K562 (cell line): ENCODE measurements around the gene HELZ.

ENCODE experiments used
- IRF2 ChIP-seq: sonication (generic); formaldehyde crosslinking; IDR thresholded peaks from 2 replicates; pipeline ENCODE4 v1.8.1; 2022; ENCODE audit warnings: mild to moderate bottlenecking, missing genetic modification reagents
- KAT7 ChIP-seq: sonication (generic); formaldehyde crosslinking; IDR thresholded peaks from 2 replicates; pipeline ENCODE4 v1.8.0; 2022; ENCODE audit warnings: missing genetic modification reagents, mild to moderate bottlenecking, borderline replicate concordance
- KLF10 ChIP-seq: fragments of 250-450 bp; sonication (Bioruptor Pico); IDR thresholded peaks from 2 replicates; pipeline ENCODE4 v1.6.1; 2021; ENCODE audit warnings: matching md5 sums
- POLR2A ChIP-seq: fragments of 450-650 bp; conservative IDR thresholded peaks from 2 replicates; pipeline ENCODE4 v1.6.1; 2016
- SREBF1 ChIP-seq: fragments of 150-350 bp; IDR thresholded peaks from 2 replicates; pipeline ENCODE4 v1.6.1; 2014; ENCODE audit warnings: antibody characterized with exemption, low read depth, low read length, borderline replicate concordance
- ZBTB7A ChIP-seq: IDR thresholded peaks from 2 replicates; pipeline ENCODE4 v1.6.1; 2011; ENCODE audit warnings: low read depth, mild to moderate bottlenecking, low read length, moderate library complexity, borderline replicate concordance; ENCODE audit not compliant: control insufficient read depth
- TF ChIP-seq, protein P1 (sequence below), 2 experiments: fragments of 200-800 bp in 1 of 2; sonication (Bioruptor generic) in 1 of 2; sonication (generic) in 1 of 2; formaldehyde crosslinking in 1 of 2; IDR thresholded peaks in 1 of 2; conservative IDR thresholded peaks in 1 of 2; 2 replicates each; pipeline versions ENCODE4 v1.5.0 to v1.6.1; 2016 to 2020; ENCODE audit warnings: missing compliant biosample characterization in 1 of 2, missing genetic modification characterization in 1 of 2, missing genetic modification reagents in 1 of 2
- TF ChIP-seq, protein P2 (sequence below), 3 experiments: IDR thresholded peaks in 2 of 3; conservative IDR thresholded peaks in 1 of 3; 2 replicates each; pipeline ENCODE4 v1.5.1; 2011 to 2012; ENCODE audit warnings: low read length in 3 of 3, mild to moderate bottlenecking in 3 of 3, control low read depth in 2 of 3, improper control_type of control experiment in 1 of 3, inconsistent platforms in 1 of 3, low read depth in 1 of 3, mixed read lengths in 1 of 3, moderate library complexity in 1 of 3; ENCODE audit not compliant: insufficient read depth in 2 of 3
- TF ChIP-seq, protein P3 (sequence below): fragments of 450-650 bp; formaldehyde crosslinking; IDR thresholded peaks from 2 replicates; pipeline ENCODE4 v1.4.0; 2020; ENCODE audit warnings: mild to moderate bottlenecking, moderate library complexity

DNA sequence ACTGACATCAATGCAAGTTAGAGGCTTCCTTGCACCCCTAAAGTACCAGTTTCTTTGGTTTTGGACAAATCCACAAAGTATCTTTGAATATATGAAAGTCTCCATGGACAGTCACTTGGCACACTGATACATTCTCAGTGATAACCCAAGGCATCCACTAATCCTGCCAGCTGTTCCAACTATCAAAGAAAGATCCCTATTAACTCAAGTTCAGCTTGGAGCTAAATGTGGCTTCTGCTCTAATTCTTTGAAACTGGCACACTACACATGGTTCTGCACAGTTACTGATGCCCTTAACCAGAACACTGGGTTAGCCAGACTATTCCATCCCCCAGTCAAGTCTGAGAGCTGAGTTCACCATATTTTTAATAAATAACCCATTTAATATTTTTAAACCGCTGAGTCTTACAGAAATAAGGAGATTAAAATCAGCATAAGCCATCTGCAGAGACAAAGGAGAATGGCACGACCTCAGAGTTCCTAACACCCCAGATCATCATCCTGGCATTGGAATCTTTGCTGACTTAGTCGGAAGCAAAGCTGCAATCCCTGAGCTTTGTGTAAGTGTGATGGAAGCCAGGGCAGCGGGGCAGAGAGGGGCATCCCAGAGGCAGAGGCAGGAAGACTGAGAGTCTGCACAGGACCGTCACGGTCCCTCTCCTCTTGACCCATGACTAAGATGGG, 194.4 kb downstream of the HELZ start:
- TF ChIP-seq, protein P1, sequence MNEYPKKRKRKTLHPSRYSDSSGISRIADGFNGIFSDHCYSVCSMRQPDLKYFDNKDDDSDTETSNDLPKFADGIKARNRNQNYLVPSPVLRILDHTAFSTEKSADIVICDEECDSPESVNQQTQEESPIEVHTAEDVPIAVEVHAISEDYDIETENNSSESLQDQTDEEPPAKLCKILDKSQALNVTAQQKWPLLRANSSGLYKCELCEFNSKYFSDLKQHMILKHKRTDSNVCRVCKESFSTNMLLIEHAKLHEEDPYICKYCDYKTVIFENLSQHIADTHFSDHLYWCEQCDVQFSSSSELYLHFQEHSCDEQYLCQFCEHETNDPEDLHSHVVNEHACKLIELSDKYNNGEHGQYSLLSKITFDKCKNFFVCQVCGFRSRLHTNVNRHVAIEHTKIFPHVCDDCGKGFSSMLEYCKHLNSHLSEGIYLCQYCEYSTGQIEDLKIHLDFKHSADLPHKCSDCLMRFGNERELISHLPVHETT (CRISPR knock-in tag; conservative IDR thresholded peaks at IDR 0.05 in 1 of 2, IDR thresholded peaks at IDR 0.05 in 1 of 2), result no peak
- TF ChIP-seq, protein P2, sequence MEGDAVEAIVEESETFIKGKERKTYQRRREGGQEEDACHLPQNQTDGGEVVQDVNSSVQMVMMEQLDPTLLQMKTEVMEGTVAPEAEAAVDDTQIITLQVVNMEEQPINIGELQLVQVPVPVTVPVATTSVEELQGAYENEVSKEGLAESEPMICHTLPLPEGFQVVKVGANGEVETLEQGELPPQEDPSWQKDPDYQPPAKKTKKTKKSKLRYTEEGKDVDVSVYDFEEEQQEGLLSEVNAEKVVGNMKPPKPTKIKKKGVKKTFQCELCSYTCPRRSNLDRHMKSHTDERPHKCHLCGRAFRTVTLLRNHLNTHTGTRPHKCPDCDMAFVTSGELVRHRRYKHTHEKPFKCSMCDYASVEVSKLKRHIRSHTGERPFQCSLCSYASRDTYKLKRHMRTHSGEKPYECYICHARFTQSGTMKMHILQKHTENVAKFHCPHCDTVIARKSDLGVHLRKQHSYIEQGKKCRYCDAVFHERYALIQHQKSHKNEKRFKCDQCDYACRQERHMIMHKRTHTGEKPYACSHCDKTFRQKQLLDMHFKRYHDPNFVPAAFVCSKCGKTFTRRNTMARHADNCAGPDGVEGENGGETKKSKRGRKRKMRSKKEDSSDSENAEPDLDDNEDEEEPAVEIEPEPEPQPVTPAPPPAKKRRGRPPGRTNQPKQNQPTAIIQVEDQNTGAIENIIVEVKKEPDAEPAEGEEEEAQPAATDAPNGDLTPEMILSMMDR (IDR thresholded peaks at IDR 0.05 in 2 of 3, conservative IDR thresholded peaks at IDR 0.05 in 1 of 3; ENCODE audit: insufficient read depth in 2 of 3, low read depth in 1 of 3, low read length in 3 of 3), result no peak
- TF ChIP-seq ZBTB7A (no peak), SREBF1 (no peak), POLR2A (no peak), KLF10 (no peak), IRF2 (CRISPR knock-in tag) (no peak), KAT7 (CRISPR knock-in tag) (no peak)
- TF ChIP-seq, protein P3, sequence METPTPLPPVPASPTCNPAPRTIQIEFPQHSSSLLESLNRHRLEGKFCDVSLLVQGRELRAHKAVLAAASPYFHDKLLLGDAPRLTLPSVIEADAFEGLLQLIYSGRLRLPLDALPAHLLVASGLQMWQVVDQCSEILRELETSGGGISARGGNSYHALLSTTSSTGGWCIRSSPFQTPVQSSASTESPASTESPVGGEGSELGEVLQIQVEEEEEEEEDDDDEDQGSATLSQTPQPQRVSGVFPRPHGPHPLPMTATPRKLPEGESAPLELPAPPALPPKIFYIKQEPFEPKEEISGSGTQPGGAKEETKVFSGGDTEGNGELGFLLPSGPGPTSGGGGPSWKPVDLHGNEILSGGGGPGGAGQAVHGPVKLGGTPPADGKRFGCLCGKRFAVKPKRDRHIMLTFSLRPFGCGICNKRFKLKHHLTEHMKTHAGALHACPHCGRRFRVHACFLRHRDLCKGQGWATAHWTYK (CRISPR knock-in tag), result no peak
